HG03521 (cell line): ENCODE measurements around the gene EMC6.
"Not testable (repeated sequence)": the region's sequence is repeated elsewhere in the genome, so short reads cannot be mapped to it uniquely, and the experiment has no call there.

Experiments
- ATAC-seq: cut with Tn5 transposase; IDR thresholded peaks from one replicate; pipeline ENCODE4 v1.9.1; 2021; ENCODE audit warnings: mild to moderate bottlenecking, moderate library complexity; ENCODE audit not compliant: unreplicated experiment

The EMC6 gene

GRCh38 chr17:3704931-3705717, 36.5 kb downstream of the EMC6 start:
- no peak for ATAC-seq

GRCh38 chr17:3705718-3705984, 37.0 kb downstream of the EMC6 start:
- ATAC-seq = not testable (repeated sequence)

GRCh38 chr17:3708366-3708765, 39.8 kb downstream of the EMC6 start:
- no peak for ATAC-seq

GRCh38 chr17:3710951-3711383, 42.4 kb downstream of the EMC6 start:
- peak; percentile 85 for ATAC-seq

GRCh38 chr17:3712811-3713463, 44.3 kb downstream of the EMC6 start:
- no peak for ATAC-seq

DNA sequence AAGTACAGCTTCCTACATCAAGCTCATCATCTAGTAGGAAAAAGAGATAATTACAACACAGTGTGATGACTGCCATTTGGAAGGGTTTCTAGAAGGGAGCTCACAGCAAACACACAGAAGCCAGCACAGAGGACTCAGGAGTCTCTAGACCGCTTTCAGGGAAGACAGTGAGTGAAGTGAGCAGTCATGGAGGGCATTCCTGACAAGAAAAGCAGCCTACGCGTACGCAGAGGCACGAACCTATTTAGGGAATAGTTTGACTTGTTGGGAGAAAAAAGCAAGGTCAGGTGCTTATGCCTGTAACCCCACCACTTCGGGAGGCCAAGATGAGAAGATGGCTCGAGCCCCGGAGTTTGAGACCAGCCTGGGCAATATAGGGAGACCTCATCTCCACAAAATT, 46.7 kb downstream of the EMC6 start:
- ATAC-seq = no peak

- no peak for ATAC-seq
Measured at GRCh38 chr17:3718201-3718600, 49.6 kb downstream of the EMC6 start.

GRCh38 chr17:3719265-3719664, 50.7 kb downstream of the EMC6 start:
- no peak for ATAC-seq
